GM23248 (cell line): ENCODE measurements around the gene FAM167B. TPM values are rescaled to one million over a fixed set of nuclear protein-coding genes. Genes with fewer than 3 reads are reported as not detected.
A peak's percentile ranks its signal among the peaks of the same experiment; 100 is the strongest.

ENCODE experiments used
- DNase-seq: peaks from one replicate; pipeline ENCODE4 v3.0.0-alpha.2; 2015
- H2AFZ ChIP-seq: fragments of 200-600 bp; sonication (generic); 2 replicates; pipeline ENCODE4 v1.6.1; 2016; ENCODE audit warnings: antibody characterized with exemption
- H3F3A ChIP-seq: fragments of 200-600 bp; sonication (generic); 2 replicates; pipeline ENCODE4 v1.6.1; 2016; ENCODE audit warnings: mild to moderate bottlenecking, antibody characterized with exemption, mixed run types; ENCODE audit not compliant: insufficient read depth
- H3K27ac ChIP-seq: fragments of 200-600 bp; sonication (generic); 2 replicates; pipeline ENCODE4 v1.5.1; 2016; ENCODE audit warnings: mild to moderate bottlenecking
- H3K27me3 ChIP-seq: fragments of 200-600 bp; sonication (generic); replicated peaks from 2 replicates; pipeline ENCODE4 v1.6.1; 2016; ENCODE audit warnings: mild to moderate bottlenecking; ENCODE audit not compliant: insufficient read depth
- H3K36me3 ChIP-seq: fragments of 200-600 bp; sonication (generic); 2 replicates; pipeline ENCODE4 v1.6.1; 2016; ENCODE audit warnings: low read depth, mild to moderate bottlenecking
- H3K4me1 ChIP-seq: fragments of 200-600 bp; sonication (generic); 2 replicates; pipeline ENCODE4 v1.6.1; 2016; ENCODE audit warnings: mild to moderate bottlenecking; ENCODE audit not compliant: insufficient read depth
- H3K4me2 ChIP-seq: fragments of 200-600 bp; sonication (generic); one replicate; pipeline ENCODE4 v1.6.1; 2016; ENCODE audit warnings: mild to moderate bottlenecking; ENCODE audit not compliant: unreplicated experiment
- H3K4me3 ChIP-seq: fragments of 200-600 bp; sonication (generic); 2 replicates; pipeline ENCODE4 v1.5.1; 2016; ENCODE audit warnings: mild to moderate bottlenecking
- H3K79me2 ChIP-seq: fragments of 200-600 bp; sonication (generic); 2 replicates; pipeline ENCODE4 v1.6.1; 2016; ENCODE audit warnings: mild to moderate bottlenecking; ENCODE audit not compliant: insufficient read depth
- H3K9ac ChIP-seq: fragments of 200-600 bp; sonication (generic); 2 replicates; pipeline ENCODE4 v1.6.1; 2016; ENCODE audit warnings: mild to moderate bottlenecking
- H3K9me2 ChIP-seq: fragments of 200-600 bp; sonication (generic); 2 replicates; pipeline ENCODE4 v1.6.1; 2016; ENCODE audit warnings: mixed run types, mild to moderate bottlenecking, moderate library complexity; ENCODE audit not compliant: insufficient read depth
- H3K9me3 ChIP-seq: fragments of 200-600 bp; sonication (generic); one replicate; pipeline ENCODE4 v1.6.1; 2017; ENCODE audit warnings: low read depth
- H4K20me1 ChIP-seq: fragments of 200-600 bp; sonication (generic); 2 replicates; pipeline ENCODE4 v1.6.0; 2016; ENCODE audit not compliant: insufficient read depth
- EZH2 ChIP-seq: fragments of 200-600 bp; sonication (generic); IDR thresholded peaks from 2 replicates; pipeline ENCODE4 v1.6.1; 2018; ENCODE audit warnings: antibody characterized with exemption, mild to moderate bottlenecking; ENCODE audit not compliant: insufficient read depth, poor library complexity, severe bottlenecking
- EZH2phosphoT487 ChIP-seq: fragments of 200-600 bp; sonication (generic); IDR thresholded peaks from 2 replicates; pipeline ENCODE4 v1.6.1; 2018; ENCODE audit warnings: antibody characterized with exemption, moderate library complexity, mild to moderate bottlenecking, low read depth; ENCODE audit not compliant: insufficient read depth
- WGBS, 2 experiments: methylation state at CpG; one replicate each; pipeline ENCODE4 v1.1.6; 2015 to 2017; ENCODE audit warnings: low lambda C conversion rate in 2 of 2, low coverage in 1 of 2; ENCODE audit errors: missing lambda C conversion rate in 2 of 2; 5-methylcytosine and 5-hydroxymethylcytosine counted together
- in situ Hi-C: fragments of 300-500 bp; cut with MboI; formaldehyde crosslinking; loops from 2 replicates; pipeline ENCODE4 v1.15.0; 2020
- polyA plus RNA-seq: library from polyadenylated mRNA; unstranded; fragments of >200 nt; fragmentation: Nextera tagmentation; extraction: Ambion mirVana; gene quantifications from 2 replicates; pipeline ENCODE4 v1.2.1, GENCODE V29; 2016
- total RNA-seq: library from RNA; depleted of rRNA; stranded (reverse); fragments of >200 nt; shearing (Covaris generic); gene quantifications from 2 replicates; pipeline ENCODE4 v1.2.3, GENCODE V29; 2014; rRNA removed

The FAM167B gene
- total RNA-seq (3.0 and 4.2 TPM in 2 replicates), polyA plus RNA-seq (5.0 and 5.1 TPM in 2 replicates)

DNA sequence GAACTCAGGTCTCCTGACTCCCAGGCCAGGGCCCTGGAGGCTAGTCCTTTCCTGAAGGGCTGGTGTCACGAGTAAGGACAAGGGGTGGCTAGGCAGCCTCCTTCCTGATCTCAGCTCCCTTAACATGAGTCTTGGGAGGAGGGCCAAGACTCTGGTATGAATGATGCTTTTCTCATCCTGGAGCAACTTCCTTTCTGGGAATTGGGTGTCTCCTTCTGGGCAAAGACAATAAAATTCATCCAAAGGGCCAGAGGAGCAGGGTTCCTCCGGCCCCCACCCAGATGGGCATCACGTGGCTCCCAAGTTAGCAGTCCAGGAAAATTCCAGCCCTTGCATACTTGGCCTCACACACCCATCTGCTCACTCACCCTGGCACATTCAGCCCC, at the start of gene FAM167B:
Gene FAM167B, plus strand, starts transcription at position 335 of the 386 bp plus-strand sequence. CDS start 200 bp downstream, outside the sequence.
- H3K27ac ChIP-seq, result peak within 1 kb of the TSS; percentile 69
- no peak within 1 kb of the TSS for H3K4me3 ChIP-seq
- H3K27me3 ChIP-seq, result no peaks in the 10 kb centered on the region
- in situ Hi-C loops, result no loop called here
- H3K4me1 ChIP-seq, result peaks cover 27% of the 10 kb centered on the region
- DNase-seq, result peak; percentile 93
- no peaks in the 10 kb centered on the region for H3K9me3 ChIP-seq
- no peaks in the 10 kb centered on the region for H3K9me2 ChIP-seq
- H3K9ac ChIP-seq, result peak within 1 kb of the TSS; percentile 49
- no peak for TF ChIP-seq EZH2
- no peak for TF ChIP-seq EZH2phosphoT487
- H2AFZ ChIP-seq, result peak within 1 kb of the TSS; percentile 66
- peaks cover 11% of the 10 kb centered on the region; the same call in 1 of the 2 replicates for H3F3A ChIP-seq
- no peaks in the 10 kb centered on the region for H3K36me3 ChIP-seq
- H4K20me1 ChIP-seq, result no peaks in the 10 kb centered on the region
- no peaks in the 10 kb centered on the region for H3K79me2 ChIP-seq
- 0% methylated on average over 3 of the region's 3 CpGs for WGBS, 2 experiments
- H3K4me2 ChIP-seq, result peak within 1 kb of the TSS; percentile 27

DNA sequence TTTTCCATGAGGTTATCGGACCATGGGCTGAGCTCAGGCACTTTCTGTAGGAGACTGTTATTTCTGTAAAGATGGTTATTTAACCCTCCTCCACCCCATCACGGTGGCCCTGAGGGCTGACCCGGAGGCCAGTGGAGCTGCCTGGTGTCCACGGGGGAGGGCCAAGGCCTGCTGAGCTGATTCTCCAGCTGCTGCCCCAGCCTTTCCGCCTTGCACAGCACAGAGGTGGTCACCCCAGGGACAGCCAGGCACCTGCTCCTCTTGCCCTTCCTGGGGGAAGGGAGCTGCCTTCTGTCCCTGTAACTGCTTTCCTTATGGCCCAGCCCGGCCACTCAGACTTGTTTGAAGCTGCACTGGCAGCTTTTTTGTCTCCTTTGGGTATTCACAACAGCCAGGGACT, 49.2 kb upstream of the FAM167B start:
- no peaks in the 10 kb centered on the region for H3K79me2 ChIP-seq
- no peaks in the 10 kb centered on the region for H3K9me3 ChIP-seq
- WGBS, 2 experiments, result 71 to 75% methylated on average over 6 of the region's 6 CpGs
- no peak overlapping the region for H3K4me3 ChIP-seq
- H3K27me3 ChIP-seq, result no peaks in the 10 kb centered on the region
- no peak overlapping the region for H3K27ac ChIP-seq
- peaks cover 68% of the 10 kb centered on the region for H3F3A ChIP-seq
- no peak overlapping the region for H2AFZ ChIP-seq
- H3K9me2 ChIP-seq, result no peaks in the 10 kb centered on the region
- TF ChIP-seq EZH2phosphoT487, result no peak
- TF ChIP-seq EZH2, result no peak
- in situ Hi-C loops, result no loop called here
- peaks cover 31% of the 10 kb centered on the region for H3K4me1 ChIP-seq
- H3K9ac ChIP-seq, result no peak overlapping the region
- no peak for DNase-seq
- no peak overlapping the region for H3K4me2 ChIP-seq
- no peaks in the 10 kb centered on the region for H4K20me1 ChIP-seq
- peaks cover 39% of the 10 kb centered on the region for H3K36me3 ChIP-seq

DNA sequence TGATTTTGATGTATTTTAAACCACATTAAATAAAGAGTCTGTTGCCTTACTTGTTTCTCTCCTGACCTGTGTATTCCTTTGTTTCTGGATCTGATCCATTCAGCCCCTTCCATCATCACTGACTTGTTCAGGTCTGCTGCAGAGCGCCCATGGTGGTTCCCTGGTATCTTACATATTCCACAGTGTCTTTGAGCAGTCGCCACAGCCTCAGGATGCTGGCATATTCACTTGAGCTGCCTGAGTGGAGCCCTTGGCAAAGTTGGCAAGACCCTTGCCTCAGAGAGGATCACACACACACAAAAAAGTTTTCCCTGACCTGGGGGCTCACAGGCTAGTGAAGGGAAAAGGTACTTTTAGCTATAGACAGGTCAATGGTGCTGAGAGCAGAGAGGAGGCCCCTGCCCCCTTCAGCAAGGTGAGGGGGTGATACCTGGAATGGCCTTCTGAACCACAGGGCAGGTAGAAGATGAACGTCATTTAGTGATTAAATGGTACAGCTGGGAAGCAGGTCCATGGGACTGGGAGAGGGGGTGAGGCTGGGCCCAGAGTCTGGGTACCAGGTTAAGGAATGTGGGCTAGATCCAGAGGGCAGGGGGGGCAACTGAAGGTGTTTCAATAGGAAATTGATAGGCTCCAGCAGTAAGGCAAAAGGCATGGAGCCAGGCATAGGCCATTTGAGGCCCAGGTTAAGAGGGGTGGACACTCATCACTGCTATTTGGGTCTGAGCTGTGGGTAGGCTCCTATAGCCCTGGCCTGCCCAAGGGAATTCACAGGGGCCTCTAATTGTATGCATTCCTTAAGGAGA, 48.6 kb upstream of the FAM167B start:
- peak overlapping the region; percentile 96; the same call in 1 of the 2 replicates for H3K27ac ChIP-seq
- peaks cover 33% of the 10 kb centered on the region for H3K36me3 ChIP-seq
- H3K9me2 ChIP-seq, result no peaks in the 10 kb centered on the region
- H3K4me1 ChIP-seq, result peaks cover 31% of the 10 kb centered on the region
- no peak overlapping the region for H3K4me3 ChIP-seq
- no peaks in the 10 kb centered on the region for H3K79me2 ChIP-seq
- in situ Hi-C loops, result no loop called here
- H3K9ac ChIP-seq, result no peak overlapping the region
- H2AFZ ChIP-seq, result no peak overlapping the region
- H3K27me3 ChIP-seq, result no peaks in the 10 kb centered on the region
- DNase-seq, result no peak
- WGBS, 2 experiments, result 93 to 94% methylated on average over 3 of the region's 3 CpGs
- no peak for TF ChIP-seq EZH2phosphoT487
- no peak for TF ChIP-seq EZH2
- peaks cover 64% of the 10 kb centered on the region for H3F3A ChIP-seq
- no peaks in the 10 kb centered on the region for H4K20me1 ChIP-seq
- no peak overlapping the region for H3K4me2 ChIP-seq
- H3K9me3 ChIP-seq, result no peaks in the 10 kb centered on the region

DNA sequence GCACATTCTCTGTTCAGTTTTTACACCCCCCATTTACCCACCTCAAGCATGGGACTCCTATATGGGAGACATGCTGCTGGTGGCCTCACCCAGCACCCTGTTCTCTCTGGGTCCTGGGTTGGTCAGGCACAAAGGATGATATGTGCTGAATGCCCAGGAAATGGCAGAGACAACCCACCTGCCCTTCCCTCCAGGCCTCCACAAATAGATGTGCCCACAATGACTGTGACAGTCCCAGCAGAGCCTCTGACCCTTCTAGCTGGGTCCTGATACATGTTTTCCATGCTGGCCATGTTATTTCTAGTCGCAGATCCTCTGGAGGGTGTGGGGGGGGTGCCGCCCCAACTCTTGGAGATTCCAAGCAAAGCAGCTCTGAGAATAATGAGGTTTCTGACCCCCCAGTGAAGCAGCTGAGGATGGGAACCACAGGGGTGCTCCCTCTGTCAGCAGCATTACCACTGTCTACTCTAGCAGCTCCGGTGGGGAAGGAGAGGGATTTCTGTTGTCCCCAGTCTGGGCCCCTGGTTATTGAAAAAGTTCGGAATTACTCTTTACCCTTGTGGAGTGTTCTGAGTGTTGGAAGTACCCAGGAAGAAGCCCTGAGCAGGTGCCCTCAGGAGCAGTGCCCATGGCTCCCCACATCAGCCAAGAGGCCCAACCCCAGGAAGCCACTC, 47.8 kb upstream of the FAM167B start:
- Histone ChIP-seq H3K4me1 (peaks cover 31% of the 10 kb centered on the region), H3K9me2 (no peaks in the 10 kb centered on the region), H3K79me2 (no peaks in the 10 kb centered on the region), H4K20me1 (no peaks in the 10 kb centered on the region), H3K9ac (peak overlapping the region; percentile 92; the same call in 1 of the 2 replicates), H3K27ac (peak overlapping the region; percentile 96), H3F3A (peaks cover 57% of the 10 kb centered on the region), H3K36me3 (peaks cover 26% of the 10 kb centered on the region), H2AFZ (no peak overlapping the region), H3K4me2 (no peak overlapping the region), H3K4me3 (no peak overlapping the region), H3K9me3 (no peaks in the 10 kb centered on the region), H3K27me3 (no peaks in the 10 kb centered on the region)
- 23 to 24% methylated on average over 4 of the region's 4 CpGs for WGBS, 2 experiments
- TF ChIP-seq EZH2phosphoT487, result no peak
- no peak for TF ChIP-seq EZH2
- in situ Hi-C loops, result no loop called here
- DNase-seq, result no peak
